ENCODE results near the gene DUSP22.
"Not testable (repeated sequence)": the region's sequence is repeated elsewhere in the genome, so short reads cannot be mapped to it uniquely, and the experiment has no call there.

DUSP22 gene

GRCh38 chr6:323730-324088, 31.4 kb downstream of the DUSP22 start:
- DNase-seq (ENCODE audit: low read depth in 2 of 2) = no peak

GRCh38 chr6:324116-324728, 31.9 kb downstream of the DUSP22 start:
- no peak for DNase-seq (ENCODE audit: low read depth in 2 of 2)

GRCh38 chr6:324729-325125, 32.4 kb downstream of the DUSP22 start:
- DNase-seq (ENCODE audit: low read depth in 2 of 2) = no peak

GRCh38 chr6:325161-325860, 33.0 kb downstream of the DUSP22 start:
- DNase-seq (ENCODE audit: low read depth in 2 of 2) = not testable (repeated sequence)

GRCh38 chr6:326066-326465, 33.8 kb downstream of the DUSP22 start:
- not testable (repeated sequence) for DNase-seq (ENCODE audit: low read depth in 2 of 2)

GRCh38 chr6:326896-327537, 34.7 kb downstream of the DUSP22 start:
- no peak for DNase-seq (ENCODE audit: low read depth in 2 of 2)

GRCh38 chr6:327538-328116, 35.3 kb downstream of the DUSP22 start:
- DNase-seq (ENCODE audit: low read depth in 2 of 2) = no peak

- DNase-seq (ENCODE audit: low read depth in 2 of 2) = peak in 1 of 2 donors; percentile 21
Measured at GRCh38 chr6:328136-328670, 35.9 kb downstream of the DUSP22 start.

- no peak for DNase-seq (ENCODE audit: low read depth in 2 of 2)
Measured at GRCh38 chr6:328924-329323, 36.6 kb downstream of the DUSP22 start.

- DNase-seq (ENCODE audit: low read depth in 2 of 2) = no peak
Measured at GRCh38 chr6:329888-330691, 37.8 kb downstream of the DUSP22 start.

GRCh38 chr6:330948-331347, 38.7 kb downstream of the DUSP22 start:
- DNase-seq (ENCODE audit: low read depth in 2 of 2) = no peak

GRCh38 chr6:331622-332521, 39.6 kb downstream of the DUSP22 start:
- DNase-seq (ENCODE audit: low read depth in 2 of 2) = no peak

GRCh38 chr6:332671-333070, 40.4 kb downstream of the DUSP22 start:
- DNase-seq (ENCODE audit: low read depth in 2 of 2) = no peak

- DNase-seq (ENCODE audit: low read depth in 2 of 2) = no peak
Measured at GRCh38 chr6:333379-334002, 41.2 kb downstream of the DUSP22 start.

GRCh38 chr6:334536-335510, 42.5 kb downstream of the DUSP22 start:
- no peak for DNase-seq (ENCODE audit: low read depth in 2 of 2)

- no peak for DNase-seq (ENCODE audit: low read depth in 2 of 2)
Measured at GRCh38 chr6:335572-335971, 43.3 kb downstream of the DUSP22 start.

- no peak for DNase-seq (ENCODE audit: low read depth in 2 of 2)
Measured at GRCh38 chr6:336159-337114, 44.1 kb downstream of the DUSP22 start.

All from stimulated activated CD8-positive, alpha-beta memory T cell treated with anti-CD3 and anti-CD28 coated beads, Interleukin-15, amount 100 ng/mL, for 48 hours (primary cell).